HCT116 (cell line): Measurements from ENCODE around the gene PRKCZ. TPM values are rescaled to one million over a fixed set of nuclear protein-coding genes. Genes with fewer than 3 reads are reported as not detected.

Experiments
- ATAC-seq: fragments of 200-7000 bp; cut with Tn5 transposase; 2 replicates; pipeline ENCODE4 v1.9.1; 2020; ENCODE audit warnings: mild to moderate bottlenecking, moderate library complexity
- BruUV-seq: library from RNA; stranded (reverse); fragments of 400-500 nt; replicated peaks from 2 replicates; lab custom pipeline; 2021; lab: Mats Ljungman, UMichigan
- CTCF ChIA-PET: fragments of 300-600 bp; sonication (Branson Sonifier 250); formaldehyde crosslinking; loops from one replicate; lab custom pipeline; 2021; ENCODE audit warnings: antibody characterized with exemption; lab: Charles Lee
- POLR2A ChIA-PET: fragments of 300-600, 350-600 bp; sonication (Branson Sonifier 250); formaldehyde crosslinking; loops from one replicate; lab custom pipeline; 2021; ENCODE audit warnings: antibody characterized with exemption; lab: Charles Lee
- RAD21 ChIA-PET, 2 experiments: fragments of 300-600 bp; sonication (Branson Sonifier 250); formaldehyde crosslinking; loops; one replicate each; lab custom pipeline; 2023; ENCODE audit warnings: low total read pairs in 2 of 2; ENCODE audit not compliant: uncharacterized antibody in 2 of 2, unreplicated experiment in 2 of 2, low non-redundant PET in 1 of 2; lab: Charles Lee
- DNase-seq: peaks from one replicate; pipeline ENCODE4 v3.0.0-alpha.2; 2010; ENCODE audit warnings: low read depth, low spot score
- H2AFZ ChIP-seq: fragments of 200-600 bp; shearing (Covaris generic), sonication (generic); 2 replicates; pipeline ENCODE4 v1.6.1; 2017; ENCODE audit warnings: low read depth, mixed run types, mixed read lengths, antibody characterized with exemption, low read length; ENCODE audit not compliant: poor library complexity, severe bottlenecking
- H3K27ac ChIP-seq: 2 replicates; pipeline ENCODE4 v1.5.1; 2012; ENCODE audit warnings: low read depth, low read length
- H3K27me3 ChIP-seq: fragments of 200-600 bp; sonication (generic); 2 replicates; pipeline ENCODE4 v1.6.1; 2016; ENCODE audit warnings: mixed run types, low read length, mixed read lengths; ENCODE audit not compliant: insufficient read depth
- H3K36me3 ChIP-seq, 2 experiments: fragments of 200-500 bp in 1 of 2; fragments of 200-600 bp in 1 of 2; sonication (Bioruptor generic) in 1 of 2; sonication (generic) in 1 of 2; 2 replicates each; pipeline versions ENCODE4 v1.5.1 to v1.6.1; 2014 to 2016; ENCODE audit warnings: low read length in 2 of 2, inconsistent platforms in 1 of 2, mixed read lengths in 1 of 2, mixed run types in 1 of 2; ENCODE audit not compliant: insufficient read depth in 2 of 2, control insufficient read depth in 1 of 2
- H3K4me1 ChIP-seq, 2 experiments: fragments of 200-600 bp in 1 of 2; sonication (generic) in 1 of 2; 2 replicates each; pipeline versions ENCODE4 v1.5.1 to v1.6.1; 2012 to 2017; ENCODE audit warnings: low read length in 2 of 2, inconsistent platforms in 1 of 2, mild to moderate bottlenecking in 1 of 2, mixed read lengths in 1 of 2, mixed run types in 1 of 2, moderate library complexity in 1 of 2; ENCODE audit not compliant: insufficient read depth in 2 of 2, control insufficient read depth in 1 of 2
- H3K4me2 ChIP-seq: fragments of 200-600 bp; sonication (generic); 2 replicates; pipeline ENCODE4 v1.6.1; 2017; ENCODE audit warnings: mixed run types, low read length, mixed read lengths
- H3K4me3 ChIP-seq, 2 experiments: fragments of 200-600 bp in 1 of 2; sonication (generic) in 1 of 2; replicated peaks in 1 of 2; 2 replicates each; pipeline ENCODE4 v1.5.1; 2011 to 2016; ENCODE audit warnings: low read length in 2 of 2, control low read depth in 1 of 2, low read depth in 1 of 2, mild to moderate bottlenecking in 1 of 2, mixed read lengths in 1 of 2, mixed run types in 1 of 2
- H3K79me2 ChIP-seq: fragments of 200-600 bp; sonication (generic); 2 replicates; pipeline ENCODE4 v1.6.1; 2017; ENCODE audit warnings: mild to moderate bottlenecking, mixed run types, low read length, moderate library complexity, mixed read lengths; ENCODE audit not compliant: insufficient read depth
- H3K9ac ChIP-seq: fragments of 200-600 bp; sonication (generic); 2 replicates; pipeline ENCODE4 v1.6.1; 2016; ENCODE audit warnings: low read length, mixed read lengths
- H3K9me2 ChIP-seq: fragments of 200-600 bp; sonication (generic), shearing (Covaris generic); 2 replicates; pipeline ENCODE4 v1.6.1; 2017; ENCODE audit warnings: mixed run types, mild to moderate bottlenecking, moderate library complexity; ENCODE audit not compliant: insufficient read depth
- H3K9me3 ChIP-seq, 2 experiments: fragments of 200-500 bp in 1 of 2; fragments of 200-600 bp in 1 of 2; sonication (Bioruptor generic) in 1 of 2; sonication (generic) in 1 of 2; 2 replicates each; pipeline ENCODE4 v1.6.1; 2014 to 2017; ENCODE audit warnings: low read length in 2 of 2, mixed read lengths in 2 of 2, inconsistent platforms in 1 of 2, low read depth in 1 of 2, mild to moderate bottlenecking in 1 of 2, mixed run types in 1 of 2, moderate library complexity in 1 of 2; ENCODE audit not compliant: control insufficient read depth in 1 of 2, insufficient read depth in 1 of 2
- H4K20me1 ChIP-seq: fragments of 200-600 bp; sonication (generic), shearing (Covaris generic); 2 replicates; pipeline ENCODE4 v1.6.1; 2017; ENCODE audit warnings: mixed run types, mild to moderate bottlenecking, moderate library complexity; ENCODE audit not compliant: insufficient read depth
- CBX3 ChIP-seq: IDR thresholded peaks from 2 replicates; pipeline ENCODE4 v1.6.1; 2012; ENCODE audit warnings: low read depth
- CEBPB ChIP-seq: IDR thresholded peaks from 2 replicates; pipeline ENCODE4 v1.6.1; 2012; ENCODE audit warnings: low read depth
- EZH2phosphoT487 ChIP-seq: fragments of 200-600 bp; IDR thresholded peaks from 2 replicates; pipeline ENCODE4 v1.6.1; 2018; ENCODE audit warnings: antibody characterized with exemption, borderline replicate concordance
- FOSL1 ChIP-seq: IDR thresholded peaks from 2 replicates; pipeline ENCODE4 v1.6.1; 2012; ENCODE audit warnings: low read depth
- SRF ChIP-seq: IDR thresholded peaks from 2 replicates; pipeline ENCODE4 v1.6.1; 2012; ENCODE audit warnings: low read depth
- TCF7L2 ChIP-seq: IDR thresholded peaks from 2 replicates; pipeline ENCODE4 v1.7.0; 2011; ENCODE audit warnings: borderline replicate concordance, inconsistent platforms; ENCODE audit not compliant: insufficient read depth, insufficient read length; ENCODE audit errors: extremely low read depth
- YY1 ChIP-seq: IDR thresholded peaks from 2 replicates; pipeline ENCODE4 v1.6.1; 2011; ENCODE audit warnings: low read length, low read depth, moderate library complexity, mild to moderate bottlenecking; ENCODE audit not compliant: insufficient replicate concordance; ENCODE audit errors: extremely low read depth
- intact Hi-C: fragments of 100-400 bp; cut with micrococcal nuclease; formaldehyde crosslinking; loops from 2 replicates; pipeline ENCODE4 v1.10.0; 2022
- total RNA-seq: library from RNA; stranded (reverse); gene quantifications from one replicate; pipeline ENCODE4 v1.2.1, GENCODE V29; 2021; ENCODE audit not compliant: unreplicated experiment
- TF ChIP-seq, protein P1 (sequence below): IDR thresholded peaks from 2 replicates; pipeline ENCODE4 v1.6.1; 2012; ENCODE audit warnings: low read depth
- TF ChIP-seq, protein P2 (sequence below), 3 experiments: fragments of 200-600 bp in 1 of 3; sonication (generic) in 1 of 3; IDR thresholded peaks in 2 of 3; conservative IDR thresholded peaks in 1 of 3; 2 replicates each; pipeline ENCODE4 v1.5.1; 2012 to 2017; ENCODE audit warnings: low read depth in 2 of 3, low read length in 2 of 3, antibody characterized with exemption in 1 of 3, borderline replicate concordance in 1 of 3, control low read depth in 1 of 3, mild to moderate bottlenecking in 1 of 3, mixed read lengths in 1 of 3, mixed run types in 1 of 3, moderate library complexity in 1 of 3; ENCODE audit not compliant: insufficient read depth in 1 of 3

PRKCZ gene
- total RNA-seq, 1 experiment from 2014 or later, result 46.8 TPM

DNA sequence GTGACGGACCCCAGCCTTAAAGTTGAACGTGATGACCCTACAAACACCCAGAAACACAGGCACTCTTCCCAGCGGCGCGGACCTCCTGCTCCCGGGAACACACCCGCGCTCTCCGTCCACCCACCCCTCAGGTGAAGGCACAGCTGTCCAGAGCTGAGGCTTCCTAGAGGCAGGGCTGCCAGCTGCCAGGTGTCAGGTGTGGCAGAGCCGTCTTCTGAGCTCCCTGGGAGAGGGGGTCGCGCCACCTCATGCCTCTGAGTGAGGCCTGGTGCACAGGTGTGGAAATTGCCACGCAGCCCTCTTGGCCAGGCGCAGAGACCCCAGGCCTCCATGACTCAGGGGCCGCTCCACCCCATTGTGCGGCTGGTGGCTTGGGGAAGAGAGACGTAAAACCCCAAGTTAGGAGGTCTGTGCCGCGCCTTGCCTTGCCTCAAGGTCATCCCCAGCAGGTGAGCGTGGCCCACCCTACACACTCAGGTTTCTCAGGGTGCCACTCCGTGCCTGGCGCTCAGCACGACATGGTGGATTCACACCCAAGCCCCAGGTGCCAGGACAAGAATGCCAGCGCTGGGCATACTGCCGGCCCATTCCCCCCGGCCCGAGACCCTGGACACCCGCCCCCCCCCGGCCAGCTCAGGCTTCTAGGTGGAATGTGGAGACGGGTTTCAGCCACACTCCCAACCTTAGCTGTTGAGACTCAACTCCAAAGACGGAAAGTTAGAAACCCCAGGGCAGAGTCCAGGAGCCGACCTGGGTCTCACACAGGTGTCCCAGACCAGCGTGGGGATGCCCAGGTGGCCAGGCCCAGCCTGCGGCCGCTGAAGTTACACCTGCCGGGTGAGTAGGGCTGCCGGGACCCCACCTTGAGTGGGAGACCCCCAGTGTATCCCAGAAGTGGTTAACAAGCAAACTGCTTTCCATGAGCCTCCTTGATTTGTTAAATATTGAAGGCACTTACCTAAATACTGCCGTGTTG lies 136.0 kb downstream of the PRKCZ start:
- Histone ChIP-seq H3K4me3 (no peak overlapping the region), H2AFZ (no peak overlapping the region), H3K9me2 (no peaks in the 10 kb centered on the region), H4K20me1 (no peaks in the 10 kb centered on the region), H3K27me3 (no peaks in the 10 kb centered on the region), H3K36me3 (0 out of 4 replicates have a peak, but pooled peaks cover 0 to 3% of the 10 kb centered on the region in 2 experiments), H3K27ac (no peak overlapping the region), H3K4me2 (no peak overlapping the region), H3K4me1 (peaks cover 11 to 26% of the 10 kb centered on the region in 2 experiments)
- no TSS peak for BruUV-seq
- intact Hi-C loops, result no loop called here
- POLR2A ChIA-PET, result no interaction called here
- CTCF ChIA-PET, result no interaction called here
- TF ChIP-seq SRF (no peak), EZH2phosphoT487 (no peak), CBX3 (no peak), FOSL1 (no peak), YY1 (no peak), TCF7L2 (no peak), CEBPB (no peak)
- TF ChIP-seq, protein P1, sequence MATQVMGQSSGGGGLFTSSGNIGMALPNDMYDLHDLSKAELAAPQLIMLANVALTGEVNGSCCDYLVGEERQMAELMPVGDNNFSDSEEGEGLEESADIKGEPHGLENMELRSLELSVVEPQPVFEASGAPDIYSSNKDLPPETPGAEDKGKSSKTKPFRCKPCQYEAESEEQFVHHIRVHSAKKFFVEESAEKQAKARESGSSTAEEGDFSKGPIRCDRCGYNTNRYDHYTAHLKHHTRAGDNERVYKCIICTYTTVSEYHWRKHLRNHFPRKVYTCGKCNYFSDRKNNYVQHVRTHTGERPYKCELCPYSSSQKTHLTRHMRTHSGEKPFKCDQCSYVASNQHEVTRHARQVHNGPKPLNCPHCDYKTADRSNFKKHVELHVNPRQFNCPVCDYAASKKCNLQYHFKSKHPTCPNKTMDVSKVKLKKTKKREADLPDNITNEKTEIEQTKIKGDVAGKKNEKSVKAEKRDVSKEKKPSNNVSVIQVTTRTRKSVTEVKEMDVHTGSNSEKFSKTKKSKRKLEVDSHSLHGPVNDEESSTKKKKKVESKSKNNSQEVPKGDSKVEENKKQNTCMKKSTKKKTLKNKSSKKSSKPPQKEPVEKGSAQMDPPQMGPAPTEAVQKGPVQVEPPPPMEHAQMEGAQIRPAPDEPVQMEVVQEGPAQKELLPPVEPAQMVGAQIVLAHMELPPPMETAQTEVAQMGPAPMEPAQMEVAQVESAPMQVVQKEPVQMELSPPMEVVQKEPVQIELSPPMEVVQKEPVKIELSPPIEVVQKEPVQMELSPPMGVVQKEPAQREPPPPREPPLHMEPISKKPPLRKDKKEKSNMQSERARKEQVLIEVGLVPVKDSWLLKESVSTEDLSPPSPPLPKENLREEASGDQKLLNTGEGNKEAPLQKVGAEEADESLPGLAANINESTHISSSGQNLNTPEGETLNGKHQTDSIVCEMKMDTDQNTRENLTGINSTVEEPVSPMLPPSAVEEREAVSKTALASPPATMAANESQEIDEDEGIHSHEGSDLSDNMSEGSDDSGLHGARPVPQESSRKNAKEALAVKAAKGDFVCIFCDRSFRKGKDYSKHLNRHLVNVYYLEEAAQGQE, result no peak
- TF ChIP-seq, protein P2, sequence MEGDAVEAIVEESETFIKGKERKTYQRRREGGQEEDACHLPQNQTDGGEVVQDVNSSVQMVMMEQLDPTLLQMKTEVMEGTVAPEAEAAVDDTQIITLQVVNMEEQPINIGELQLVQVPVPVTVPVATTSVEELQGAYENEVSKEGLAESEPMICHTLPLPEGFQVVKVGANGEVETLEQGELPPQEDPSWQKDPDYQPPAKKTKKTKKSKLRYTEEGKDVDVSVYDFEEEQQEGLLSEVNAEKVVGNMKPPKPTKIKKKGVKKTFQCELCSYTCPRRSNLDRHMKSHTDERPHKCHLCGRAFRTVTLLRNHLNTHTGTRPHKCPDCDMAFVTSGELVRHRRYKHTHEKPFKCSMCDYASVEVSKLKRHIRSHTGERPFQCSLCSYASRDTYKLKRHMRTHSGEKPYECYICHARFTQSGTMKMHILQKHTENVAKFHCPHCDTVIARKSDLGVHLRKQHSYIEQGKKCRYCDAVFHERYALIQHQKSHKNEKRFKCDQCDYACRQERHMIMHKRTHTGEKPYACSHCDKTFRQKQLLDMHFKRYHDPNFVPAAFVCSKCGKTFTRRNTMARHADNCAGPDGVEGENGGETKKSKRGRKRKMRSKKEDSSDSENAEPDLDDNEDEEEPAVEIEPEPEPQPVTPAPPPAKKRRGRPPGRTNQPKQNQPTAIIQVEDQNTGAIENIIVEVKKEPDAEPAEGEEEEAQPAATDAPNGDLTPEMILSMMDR (IDR thresholded peaks at IDR 0.05 in 2 of 3, conservative IDR thresholded peaks at IDR 0.05 in 1 of 3; ENCODE audit: borderline replicate concordance in 1 of 3, insufficient read depth in 1 of 3, low read depth in 2 of 3, low read length in 2 of 3), result no peak
- TF ChIP-seq, all 23 proteins: peak for 0
- H3K9me3 ChIP-seq, result no peaks in the 10 kb centered on the region
- H3K9ac ChIP-seq, result no peak overlapping the region
- H3K79me2 ChIP-seq, result no peaks in the 10 kb centered on the region
- RAD21 ChIA-PET, result no interaction called here
- DNase-seq (no peak), ATAC-seq (no peak)
